NCI-H524 treated with DMSO at 0.1 percent for 48 hours (cell line): Measurements from ENCODE around the gene DKK3.

Source experiments
- DNase-seq: peaks from one replicate; lab custom pipeline; 2025; lab: John Stamatoyannopoulos, UW

Gene DKK3

DNA sequence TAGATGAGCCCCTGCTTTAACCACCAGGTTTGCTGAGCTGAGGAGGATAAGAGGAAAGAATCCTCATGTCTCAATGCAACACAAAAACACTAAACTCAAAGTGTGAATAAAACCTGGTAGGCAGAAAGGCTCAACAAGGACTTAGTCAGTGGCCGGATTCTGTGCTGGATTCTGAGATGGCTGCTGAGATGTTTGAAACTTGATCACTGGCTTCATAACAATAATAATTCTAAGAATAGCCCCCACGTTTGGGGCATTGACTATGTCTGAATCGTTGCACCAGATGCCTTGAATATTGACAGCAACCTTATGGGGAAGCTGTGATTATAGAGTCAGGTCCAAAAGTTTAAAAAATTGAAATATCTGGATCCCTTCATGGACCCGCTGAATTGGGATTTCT is 4.6 kb downstream of the DKK3 start:
- no peak for DNase-seq

DNA sequence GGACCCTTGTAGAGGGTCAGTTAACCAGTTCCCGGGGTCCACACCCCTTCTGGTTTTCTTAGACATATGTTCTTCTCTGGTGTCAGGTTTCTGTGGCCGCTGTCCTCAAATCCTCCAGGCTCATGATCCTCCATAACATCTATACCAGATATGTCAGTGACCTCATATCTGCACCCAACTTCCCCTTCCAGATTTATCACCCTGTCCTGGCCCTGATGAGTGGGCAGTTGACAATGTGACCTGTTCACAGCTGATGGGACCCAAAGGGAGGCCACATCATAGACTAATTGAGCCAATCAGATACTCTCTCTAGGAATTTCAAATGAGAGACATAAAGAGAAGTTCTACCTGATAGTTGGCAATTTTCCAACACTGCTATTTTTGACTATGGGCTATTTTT is 5.1 kb downstream of the DKK3 start:
- no peak for DNase-seq

DNA sequence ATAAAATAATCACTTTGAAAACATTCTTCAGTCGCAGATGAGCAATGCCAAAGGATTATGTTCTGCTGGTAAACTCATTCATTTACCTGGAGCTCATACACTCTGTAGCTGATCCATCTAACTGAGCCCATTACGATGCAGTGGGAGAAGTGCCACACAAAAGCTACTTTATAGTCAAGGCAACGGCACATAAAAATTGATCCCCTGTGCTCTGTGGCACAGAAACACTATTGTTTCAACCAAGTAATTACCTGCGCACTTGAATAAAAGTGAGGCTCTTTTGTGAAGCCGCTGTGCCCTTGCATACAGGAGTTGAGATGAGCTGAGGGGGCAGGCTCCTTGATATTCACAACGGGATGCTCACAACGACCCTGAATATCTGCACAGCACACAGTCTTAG is 7.2 kb downstream of the DKK3 start:
- no peak for DNase-seq

DNA sequence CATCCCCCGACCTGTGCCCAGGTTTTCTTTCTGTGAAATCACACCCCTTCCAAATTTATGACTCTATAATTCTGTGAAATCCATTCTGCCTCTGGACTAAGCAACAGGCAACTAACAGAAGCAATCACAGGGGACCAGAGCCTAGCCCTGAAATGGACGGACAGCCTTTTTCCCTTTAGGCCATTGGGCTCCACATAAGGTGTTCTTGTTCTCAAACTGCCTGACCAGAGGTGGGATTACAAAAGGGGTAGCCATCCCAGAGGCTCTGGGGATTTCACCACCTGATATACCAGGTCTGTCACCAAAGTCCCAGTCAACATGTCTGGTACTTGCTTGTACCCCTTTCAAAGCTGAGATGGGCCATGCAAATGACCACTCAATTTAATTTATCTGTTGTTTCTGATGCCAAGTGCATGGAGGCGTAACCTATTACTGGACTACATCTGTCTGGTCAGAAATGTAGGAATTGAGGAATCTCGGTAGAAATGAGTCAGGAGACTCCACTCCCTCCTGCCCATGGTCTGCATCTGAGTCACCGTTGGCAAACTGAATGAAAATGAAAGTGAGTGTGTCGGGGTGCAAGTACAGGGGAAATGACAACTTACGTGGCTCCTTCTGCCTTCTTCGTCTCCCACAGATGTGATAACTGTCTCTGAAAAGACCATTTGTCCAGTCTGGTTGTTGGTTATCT is 10.2 kb downstream of the DKK3 start:
- DNase-seq: no peak

DNA sequence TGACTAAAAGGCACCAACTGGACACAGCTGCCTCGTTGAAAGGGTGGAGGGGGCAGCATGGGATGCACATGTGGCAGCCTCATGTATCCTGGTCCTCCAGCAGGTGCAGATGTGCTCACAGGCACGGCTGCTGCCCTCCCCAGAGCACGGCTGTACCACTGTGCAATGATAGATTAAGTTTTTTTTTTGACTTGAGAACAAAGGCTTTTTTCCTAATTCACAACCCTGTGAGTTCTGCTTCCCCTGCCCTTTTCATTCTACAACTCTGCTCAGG is 11.4 kb downstream of the DKK3 start:
- DNase-seq: no peak

DNA sequence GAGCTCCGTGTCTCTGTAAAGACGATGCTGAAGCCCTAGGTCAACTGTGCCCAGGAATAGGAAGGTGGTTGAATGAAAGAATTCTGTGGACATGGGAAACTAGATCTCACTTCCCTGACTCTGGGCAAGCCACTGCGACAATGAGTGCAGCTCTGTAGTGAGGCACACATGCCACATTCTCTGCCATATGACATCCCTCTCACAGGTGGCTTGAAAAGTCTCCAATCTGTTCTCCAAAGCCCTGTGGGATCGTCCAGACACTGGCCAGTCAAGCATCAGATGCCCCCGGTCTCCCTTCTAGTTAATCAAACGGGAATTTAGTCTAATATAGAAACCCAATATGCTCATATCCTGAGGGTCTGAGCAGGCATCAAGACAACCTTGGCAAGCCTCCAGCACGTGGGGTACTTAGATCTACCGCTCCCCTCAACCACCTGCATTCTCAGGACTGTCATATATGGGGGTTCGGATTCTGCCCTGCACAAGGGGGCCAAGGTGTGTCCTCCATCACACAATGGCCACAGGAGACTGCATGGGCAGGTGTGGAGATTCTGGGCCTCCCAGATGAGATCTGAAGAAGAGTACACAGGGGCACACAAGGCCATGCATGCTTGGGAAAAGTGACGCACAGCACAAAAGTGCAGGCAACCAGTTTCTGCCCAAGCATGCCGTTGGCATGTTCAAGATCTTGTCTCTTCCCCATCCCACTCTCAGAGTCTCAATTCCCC is 11.9 kb downstream of the DKK3 start:
- no peak for DNase-seq

DNA sequence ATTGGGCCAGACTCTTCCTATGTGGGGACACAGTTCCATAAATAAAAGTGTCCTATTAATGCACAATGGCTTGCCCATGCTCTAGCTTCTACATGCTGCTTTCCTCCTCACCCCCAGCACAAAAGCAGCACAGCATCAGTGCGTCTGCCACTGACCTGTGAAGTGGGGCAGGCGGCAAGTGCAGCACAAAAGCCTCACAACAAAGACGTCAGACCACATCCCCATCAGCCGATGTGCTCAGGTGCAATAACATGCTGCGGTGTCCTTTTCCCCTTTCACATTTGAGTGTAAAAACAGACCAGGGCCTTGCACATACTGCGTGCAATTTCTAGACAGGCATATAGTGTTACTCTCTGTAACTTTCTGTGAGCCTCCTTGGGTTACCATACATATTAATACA is 12.8 kb downstream of the DKK3 start:
- DNase-seq: no peak

DNA sequence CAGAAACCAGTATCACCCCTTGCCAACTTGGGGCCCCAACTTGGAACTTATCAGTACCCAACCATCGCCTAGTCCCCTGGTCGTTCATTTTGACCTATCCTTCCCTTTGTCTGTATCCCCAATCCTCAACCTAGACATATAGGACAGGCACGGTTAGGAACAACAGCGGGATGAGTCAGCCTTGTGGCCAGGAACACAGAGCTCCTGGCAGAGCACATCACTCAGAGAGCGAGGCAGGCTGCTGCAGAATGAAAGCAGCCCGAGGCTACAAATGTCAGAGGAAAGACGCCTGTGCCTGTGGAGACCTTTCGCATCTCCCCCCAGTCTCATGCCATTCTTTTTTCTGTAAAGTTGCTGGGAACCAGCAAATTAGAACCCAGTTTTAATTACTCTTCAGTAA is 14.6 kb downstream of the DKK3 start:
- DNase-seq: no peak

DNA sequence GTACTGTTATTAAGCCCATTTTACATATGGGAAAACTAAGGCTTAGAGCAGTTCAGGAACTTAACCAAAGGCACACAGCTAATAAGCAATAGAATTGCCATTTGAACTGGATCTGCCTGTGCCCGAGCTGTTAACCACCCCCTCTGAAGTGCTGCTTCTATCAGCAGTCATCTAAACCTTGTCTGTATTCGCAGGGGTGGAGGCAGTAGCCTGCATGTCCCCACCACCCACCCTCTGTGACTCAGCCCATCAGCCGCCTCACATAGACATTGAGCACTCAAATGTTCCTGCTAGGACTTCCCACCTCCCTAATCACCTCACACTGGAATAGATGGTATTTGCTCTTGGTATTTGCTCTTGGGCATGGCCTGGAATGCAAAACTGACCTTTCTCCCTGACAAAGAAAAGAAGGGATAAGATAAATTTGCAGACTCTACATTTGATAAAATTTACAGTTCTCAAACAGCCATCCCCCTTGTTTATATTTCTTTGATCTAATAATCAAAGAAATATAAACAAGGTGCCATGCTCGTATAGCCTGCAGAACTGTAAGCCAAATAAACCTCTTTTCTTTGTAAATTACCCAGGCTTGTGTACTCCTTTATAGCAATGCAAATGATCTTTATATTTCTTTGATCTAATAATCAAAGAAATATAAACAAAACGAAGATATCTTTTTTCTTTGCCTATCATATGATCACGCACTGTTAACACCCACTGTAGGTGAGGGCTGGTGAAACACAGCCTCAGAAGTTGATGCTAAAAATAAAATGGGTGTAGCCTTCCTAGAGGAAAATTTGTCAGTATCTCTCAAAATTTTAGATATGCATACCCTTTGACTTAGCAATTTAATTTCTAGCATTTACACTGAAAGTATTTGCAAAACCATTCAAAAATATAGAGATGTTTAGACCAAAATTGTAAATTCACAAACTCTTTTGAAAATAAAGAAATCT is 15.9 kb downstream of the DKK3 start:
- no peak for DNase-seq

DNA sequence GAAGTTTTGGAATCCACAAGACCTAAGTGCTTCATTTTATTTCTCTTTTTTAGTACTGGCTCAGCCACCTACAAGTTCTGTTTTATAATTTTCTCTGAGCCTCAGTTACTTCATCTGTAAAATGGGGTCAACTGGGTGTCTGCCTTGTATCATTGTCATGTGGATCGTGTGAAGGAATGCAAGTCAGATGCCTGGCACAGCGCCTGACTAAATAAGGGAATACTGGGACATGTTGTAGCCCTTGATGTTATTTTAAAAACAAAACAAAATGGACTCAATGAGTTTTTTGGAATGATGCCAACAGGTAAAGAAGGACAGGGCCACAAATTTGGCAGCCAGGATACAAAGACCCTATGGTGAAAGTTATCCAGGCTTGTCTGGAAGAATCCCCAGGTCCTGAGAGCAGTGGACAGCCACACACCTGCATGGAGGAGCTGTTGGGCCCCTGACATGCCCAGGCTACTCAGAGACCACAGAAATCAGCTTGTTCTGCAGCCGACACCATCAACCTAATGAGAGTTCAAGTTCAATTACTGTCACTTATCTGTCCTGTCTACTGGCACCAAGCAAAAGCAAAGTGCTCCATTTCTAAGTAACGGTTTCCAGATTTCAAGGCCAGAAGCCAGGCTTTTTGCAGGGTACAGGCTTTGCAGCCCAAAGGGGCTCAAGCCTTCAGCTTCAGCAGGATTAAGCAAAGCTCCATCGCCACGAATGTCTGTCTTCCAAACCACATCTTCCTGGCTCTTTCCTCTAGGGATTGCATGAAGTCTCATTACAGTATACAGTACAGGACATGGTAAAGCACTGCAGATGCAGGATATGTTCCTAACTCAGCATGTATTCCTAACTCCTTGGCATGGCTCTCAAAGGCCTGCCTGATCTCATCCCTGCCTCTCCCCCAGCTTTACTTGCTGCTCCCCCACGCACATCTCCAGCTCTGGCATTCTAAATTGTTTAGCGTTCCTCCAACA is 18.4 kb downstream of the DKK3 start:
- no peak for DNase-seq

DNA sequence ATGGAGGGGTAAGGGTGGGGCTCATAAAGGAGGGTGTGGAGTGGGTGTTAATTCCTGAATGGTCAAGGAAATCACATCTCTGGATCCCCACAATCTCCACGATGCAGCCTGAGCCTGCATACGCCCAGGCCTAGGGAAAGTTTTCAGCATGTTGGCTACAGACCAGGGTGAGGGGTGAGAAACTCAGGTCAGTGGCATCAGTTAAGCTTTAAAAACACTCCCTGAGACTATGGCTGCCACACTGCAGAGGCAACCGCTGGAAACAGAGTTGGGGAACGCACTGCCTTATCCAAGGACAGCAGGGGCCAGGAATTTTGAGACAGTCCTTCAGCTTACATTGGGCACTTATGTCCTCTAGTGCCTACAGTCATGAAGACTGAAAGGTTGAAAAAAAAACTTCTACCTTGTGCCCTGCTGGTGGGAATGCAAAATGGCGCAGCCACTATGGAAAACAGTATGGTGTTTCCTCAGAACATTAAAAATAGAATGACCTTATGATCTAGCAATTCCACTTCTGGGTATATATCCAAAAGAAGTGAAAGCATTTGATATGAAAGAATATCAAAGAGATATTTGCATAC is 19.7 kb downstream of the DKK3 start:
- no peak for DNase-seq

DNA sequence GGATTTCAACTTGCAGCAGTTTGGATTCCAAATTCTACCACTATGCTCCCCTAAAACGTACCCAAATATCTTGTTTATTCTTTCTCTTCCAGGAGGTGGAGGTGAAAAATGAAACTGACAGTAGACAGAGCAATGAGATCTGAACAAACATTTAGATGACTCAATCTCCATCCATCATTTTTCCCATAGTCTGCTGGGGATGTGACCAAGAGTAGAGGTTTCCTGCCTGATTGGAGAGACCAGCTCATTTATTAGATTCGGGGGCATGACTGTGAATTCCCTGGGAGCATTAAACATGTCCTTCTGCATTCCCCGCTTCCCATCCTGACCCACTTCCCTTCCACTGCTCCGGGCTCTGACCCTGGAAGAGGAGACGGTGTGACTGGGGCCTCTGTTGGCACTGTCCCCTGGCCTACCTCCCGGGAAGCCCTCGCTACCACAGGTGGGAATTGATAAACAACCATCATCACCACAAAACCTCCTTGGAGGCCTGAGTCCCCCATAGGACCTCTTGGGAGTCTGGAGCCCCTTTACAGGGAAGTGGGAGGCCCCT is 20.3 kb downstream of the DKK3 start:
- no peak for DNase-seq

DNA sequence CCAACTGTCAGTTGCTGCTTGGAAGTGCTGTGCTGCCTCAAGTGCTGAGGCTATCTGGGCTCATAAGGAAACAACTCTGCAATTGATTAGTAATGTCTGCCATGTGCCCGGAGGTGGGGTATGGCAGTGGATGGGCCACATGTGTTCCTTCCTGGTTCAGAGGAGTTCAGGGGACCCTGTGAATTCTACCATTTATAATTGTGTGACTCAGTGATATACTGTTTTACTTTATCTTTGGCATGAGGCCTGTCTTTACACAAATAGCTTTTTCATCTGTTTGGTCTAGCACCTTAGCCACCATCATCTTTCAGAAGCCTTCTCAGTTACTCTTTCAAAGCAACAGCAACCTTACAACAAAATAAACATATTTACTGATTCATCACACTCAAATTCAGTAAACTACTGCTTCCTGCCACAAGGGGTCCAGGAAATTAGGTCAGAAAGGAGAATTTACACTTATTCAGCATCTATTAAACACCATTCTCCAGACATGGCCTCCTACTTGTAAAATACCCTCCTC is 20.9 kb downstream of the DKK3 start:
- DNase-seq: no peak

DNA sequence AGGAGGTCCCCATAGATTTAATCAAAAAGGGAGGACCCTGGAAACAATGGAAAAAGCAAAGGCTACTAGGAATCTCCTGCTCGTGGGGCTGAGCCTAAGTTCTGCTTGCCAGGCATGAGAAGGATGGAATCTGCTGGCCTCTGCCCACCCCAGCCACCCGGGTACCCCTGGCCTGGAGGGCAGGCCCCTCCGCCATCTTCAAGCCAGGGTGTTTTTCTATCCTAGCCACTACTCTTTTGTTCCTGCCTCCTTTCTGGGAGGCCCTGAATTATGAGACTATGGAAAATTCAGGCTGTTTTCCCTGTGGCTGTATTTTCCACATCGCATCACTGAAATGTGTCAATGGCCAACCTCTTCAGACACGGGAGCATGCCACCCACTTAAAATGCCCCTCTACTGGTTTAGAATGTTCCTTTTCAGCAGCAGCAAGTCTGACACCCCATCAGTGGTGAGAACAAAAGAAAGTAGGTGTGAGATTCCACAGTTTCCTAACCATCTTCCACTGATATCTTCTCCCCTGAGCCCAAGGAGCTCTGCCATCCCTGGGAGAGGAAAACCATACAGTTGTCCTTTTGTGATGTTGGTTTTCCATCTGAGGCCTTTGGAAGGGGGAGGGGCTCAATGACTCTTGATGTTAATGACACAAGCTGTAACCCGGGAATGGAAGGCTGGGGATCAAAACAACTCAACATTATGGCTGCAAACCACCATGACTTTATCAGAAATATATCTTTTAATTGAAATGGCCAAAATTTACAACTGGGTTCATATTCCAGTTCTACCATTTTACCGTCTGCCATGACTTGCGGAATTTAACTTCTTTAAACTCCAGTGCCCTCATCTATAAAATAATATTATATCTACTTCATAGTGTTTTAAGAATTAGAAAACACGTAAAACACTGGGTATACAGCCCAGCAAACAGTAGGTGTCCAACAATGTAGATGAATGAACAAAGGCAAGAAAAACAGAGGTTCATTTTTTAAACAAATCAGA is 22.2 kb downstream of the DKK3 start:
- DNase-seq: no peak

DNA sequence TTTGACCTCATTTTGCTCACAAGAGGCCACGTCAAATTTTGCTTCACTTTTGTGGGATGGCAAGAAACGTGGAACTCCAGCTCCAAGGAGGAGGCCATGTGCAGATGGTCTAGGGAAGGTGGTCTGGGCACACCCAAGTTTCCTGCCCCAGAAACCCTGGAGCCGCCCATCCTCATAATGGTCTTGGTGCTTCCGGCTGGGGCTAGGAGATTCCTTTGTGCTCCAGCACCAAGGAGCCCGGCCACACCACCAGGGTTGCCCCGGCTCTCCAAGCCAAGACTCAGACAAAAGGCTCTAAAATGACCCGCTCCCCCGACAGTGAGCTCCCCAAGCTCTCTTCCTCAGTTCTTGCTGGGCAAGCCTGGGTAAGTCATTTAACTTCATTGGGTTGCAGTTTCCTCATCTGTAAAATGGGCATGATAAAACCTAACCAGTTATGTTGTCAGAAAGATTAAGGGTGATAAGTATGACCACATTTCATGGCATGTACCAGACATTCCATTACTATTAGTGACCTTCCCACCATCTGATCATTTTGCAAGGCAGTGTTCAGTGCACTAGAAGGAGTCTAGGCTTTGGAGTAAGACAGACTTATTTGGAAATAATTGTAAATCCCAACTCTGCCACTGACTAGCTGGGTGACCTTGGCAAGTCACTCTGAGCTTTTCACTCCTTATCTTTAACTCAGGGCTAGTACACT is 23.3 kb downstream of the DKK3 start:
- DNase-seq: no peak

DNA sequence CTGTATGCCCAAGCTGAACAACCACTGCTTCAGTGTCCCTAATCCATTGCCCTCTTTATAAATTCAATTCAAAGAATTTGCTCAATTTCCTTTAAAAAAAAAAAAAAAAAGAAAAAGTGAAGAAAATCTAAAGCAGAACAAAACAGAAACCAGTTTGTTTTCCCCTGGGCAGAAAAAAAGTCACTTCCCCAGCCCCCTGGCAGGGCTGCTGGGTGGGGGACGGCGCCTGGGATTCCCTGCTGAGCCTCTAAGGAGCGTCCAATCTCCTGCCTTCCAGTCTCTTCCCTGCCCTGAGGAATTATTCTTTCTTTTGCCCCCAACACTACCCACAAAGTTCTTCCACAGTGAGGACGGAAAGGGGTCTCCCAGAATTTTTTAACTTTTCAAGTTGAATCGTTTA is 23.9 kb downstream of the DKK3 start:
- no peak for DNase-seq

DNA sequence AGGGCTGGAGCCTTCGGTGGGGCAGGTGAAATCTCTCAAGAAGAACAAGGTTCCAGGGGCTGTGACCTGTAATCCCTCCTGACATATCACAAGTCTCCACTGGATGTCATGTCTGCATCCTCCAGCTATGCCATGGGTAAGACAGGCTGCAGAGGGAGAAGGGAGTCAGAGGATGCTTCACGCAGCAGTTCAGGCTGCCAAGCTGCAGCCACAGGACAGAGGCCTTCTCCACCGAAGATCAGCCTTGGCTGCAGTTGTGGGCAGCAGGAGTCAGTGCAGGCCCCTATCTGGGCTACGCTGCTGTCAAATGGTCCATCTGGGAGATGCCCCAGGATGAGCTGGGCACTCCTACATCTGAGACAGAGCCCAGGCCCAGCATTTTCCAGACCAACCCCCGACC is 25.0 kb downstream of the DKK3 start:
- DNase-seq: no peak

DNA sequence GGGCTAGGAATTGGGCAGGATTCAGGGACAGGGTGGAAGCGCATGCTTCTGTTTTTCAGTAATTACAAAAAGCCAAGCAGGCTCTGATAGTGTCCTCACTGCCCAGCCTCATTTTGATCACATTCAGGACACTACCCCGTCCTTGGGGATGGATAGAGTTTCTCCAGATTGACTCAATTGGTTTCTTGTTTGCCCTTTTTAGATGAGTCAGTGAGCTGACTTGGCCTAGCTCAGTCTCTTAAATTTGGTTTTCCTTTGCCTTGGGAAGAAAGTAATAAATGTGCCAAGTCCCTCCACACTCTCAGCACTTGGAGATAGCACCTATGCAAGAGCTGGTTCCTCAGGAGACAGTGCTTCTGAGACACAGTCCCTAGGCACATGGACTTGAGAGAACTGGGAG is 25.5 kb downstream of the DKK3 start:
- DNase-seq: no peak

DNA sequence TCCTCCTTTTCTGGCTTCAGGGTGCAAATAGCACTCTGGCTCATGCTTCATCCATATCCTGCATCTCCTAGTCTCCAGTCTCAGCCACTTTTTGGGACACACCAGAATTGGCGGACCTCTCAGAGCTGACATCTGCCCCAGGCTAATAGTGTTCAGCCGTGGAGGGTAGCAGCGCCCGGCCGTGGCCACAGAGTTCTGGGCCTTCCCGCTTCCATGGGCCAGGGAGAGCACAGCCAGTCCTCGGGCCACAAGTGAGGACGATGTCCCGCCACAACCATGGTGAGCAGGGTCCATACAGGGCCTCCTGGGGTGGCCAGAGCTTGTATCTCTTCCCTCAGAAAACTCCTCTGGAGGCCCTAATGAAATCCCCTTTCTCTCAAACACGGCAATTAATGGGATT is 26.0 kb downstream of the DKK3 start:
- no peak for DNase-seq
